ENCODE measurements around the gene RAMACL.

The RAMACL gene

GRCh38 chr6:166588691-166589336 lies 2.3 kb upstream of the RAMACL start:
- POLR2A ChIA-PET: interaction anchor here (1.0 kb wide), 1 partner anchor 39 kb away, joined by 3 read pairs; the partner anchor contains the start of gene RPS6KA2

GRCh38 chr6:166587631-166588413 lies 1.3 kb upstream of the RAMACL start:
- H3K36me3 ChIP-seq (ENCODE audit: control insufficient read depth in 2 of 2, insufficient read depth in 1 of 2, low read length in 2 of 2): no peaks in the 10 kb centered on the region
- TF ChIP-seq KLF10 (tag by site-specific recombination; IDR thresholded peaks at IDR 0.05): no peak
- ChIA-PET CTCF (interaction anchor here (0.7 kb wide), 1 partner anchor 17 kb away, joined by 4 read pairs; no protein-coding TSS in a partner anchor), POLR2A (no interaction called here)
- no peak overlapping the region for H3K4me3 ChIP-seq (ENCODE audit: low read depth, low read length)
- H3K9me3 ChIP-seq (ENCODE audit: control insufficient read depth, insufficient read depth, low read depth, low read length): no peaks in the 10 kb centered on the region
- H3K4me1 ChIP-seq (ENCODE audit: control insufficient read depth, insufficient read depth, low read length): no peaks in the 10 kb centered on the region; the same call in 1 of the 2 replicates
- H3K27ac ChIP-seq (ENCODE audit: extremely low read depth, low read depth, low read length): no peak overlapping the region

More at GRCh38 chr6:166588691-166589336, 2.3 kb upstream of the RAMACL start:
- Histone ChIP-seq H3K36me3 (ENCODE audit: control insufficient read depth in 2 of 2, insufficient read depth in 1 of 2, low read length in 2 of 2) (no peaks in the 10 kb centered on the region), H3K9me3 (ENCODE audit: control insufficient read depth, insufficient read depth, low read depth, low read length) (no peaks in the 10 kb centered on the region), H3K4me1 (ENCODE audit: control insufficient read depth, insufficient read depth, low read length) (no peaks in the 10 kb centered on the region; the same call in 1 of the 2 replicates), H3K27ac (ENCODE audit: extremely low read depth, low read depth, low read length) (no peak overlapping the region), H3K4me3 (ENCODE audit: low read depth, low read length) (no peak overlapping the region)
- CTCF ChIA-PET: interaction anchor here (0.6 kb wide), 1 partner anchor 44 kb away, joined by 3 read pairs; no protein-coding TSS in a partner anchor
- no peak for TF ChIP-seq ZBTB20 (tag by site-specific recombination; IDR thresholded peaks at IDR 0.05)
- TF ChIP-seq ZNF433 (tag by site-specific recombination; IDR thresholded peaks at IDR 0.05; ENCODE audit: low read depth): no peak
- no peak for TF ChIP-seq MYNN (tag by site-specific recombination; IDR thresholded peaks at IDR 0.05; ENCODE audit: borderline replicate concordance)
- TF ChIP-seq ZEB2 (tag by site-specific recombination; IDR thresholded peaks at IDR 0.05): no peak
- TF ChIP-seq ZBTB1 (tag by site-specific recombination; IDR thresholded peaks at IDR 0.05): no peak
- no peak for TF ChIP-seq ZNF19 (tag by site-specific recombination; IDR thresholded peaks at IDR 0.05; ENCODE audit: low read depth)
- peak; percentile 81 for TF ChIP-seq ZFHX2 (tag by site-specific recombination; conservative IDR thresholded peaks at IDR 0.05)
- no peak for TF ChIP-seq ZNF174 (tag by site-specific recombination; IDR thresholded peaks at IDR 0.05)
- TF ChIP-seq EGR2 (tag by site-specific recombination; IDR thresholded peaks at IDR 0.05; ENCODE audit: low read depth): peak; percentile 72

DNA sequence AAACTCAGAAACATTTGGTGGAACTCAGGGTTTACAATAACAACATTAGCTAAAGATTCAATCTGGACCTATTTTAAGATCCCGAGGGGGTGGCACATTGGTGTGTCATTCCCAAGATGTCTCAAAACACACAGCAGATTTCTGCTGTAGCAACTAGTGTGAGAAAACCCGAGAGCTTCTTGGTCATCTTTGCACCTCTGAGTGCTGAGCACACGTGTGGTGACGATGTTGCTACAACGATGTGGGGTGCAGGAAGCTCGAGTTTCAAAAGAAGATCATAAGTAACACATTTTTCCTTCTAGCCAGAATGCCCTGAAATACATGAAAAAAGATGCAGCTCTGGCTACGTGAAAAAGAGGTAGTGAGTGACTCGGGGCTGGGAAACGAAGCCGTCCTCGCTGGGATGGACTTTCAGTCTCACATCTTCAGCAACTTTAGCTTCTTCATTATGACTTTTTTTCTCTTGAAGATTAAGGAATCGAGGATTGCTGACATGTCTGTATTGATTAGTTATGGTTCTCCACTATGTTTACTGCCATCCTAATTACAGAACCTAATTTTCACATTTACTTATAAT lies 1.5 kb downstream of the RAMACL start:
- Histone ChIP-seq H3K27ac (ENCODE audit: extremely low read depth, low read depth, low read length) (no peak overlapping the region), H3K4me1 (ENCODE audit: control insufficient read depth, insufficient read depth, low read length) (no peaks in the 10 kb centered on the region; the same call in 1 of the 2 replicates), H3K4me3 (ENCODE audit: low read depth, low read length) (no peak overlapping the region), H3K9me3 (ENCODE audit: control insufficient read depth, insufficient read depth, low read depth, low read length) (no peaks in the 10 kb centered on the region), H3K36me3 (ENCODE audit: control insufficient read depth in 2 of 2, insufficient read depth in 1 of 2, low read length in 2 of 2) (no peaks in the 10 kb centered on the region)
- POLR2A ChIA-PET: interaction anchor here (0.6 kb wide), 1 partner anchor 21 kb away, joined by 3 read pairs; no protein-coding TSS in a partner anchor
- CTCF ChIA-PET: interaction anchor here (0.5 to 1.3 kb wide), 2 partner anchors 196 to 309 kb away, joined by 3 read pairs; no protein-coding TSS in a partner anchor
- TF ChIP-seq, protein P1, sequence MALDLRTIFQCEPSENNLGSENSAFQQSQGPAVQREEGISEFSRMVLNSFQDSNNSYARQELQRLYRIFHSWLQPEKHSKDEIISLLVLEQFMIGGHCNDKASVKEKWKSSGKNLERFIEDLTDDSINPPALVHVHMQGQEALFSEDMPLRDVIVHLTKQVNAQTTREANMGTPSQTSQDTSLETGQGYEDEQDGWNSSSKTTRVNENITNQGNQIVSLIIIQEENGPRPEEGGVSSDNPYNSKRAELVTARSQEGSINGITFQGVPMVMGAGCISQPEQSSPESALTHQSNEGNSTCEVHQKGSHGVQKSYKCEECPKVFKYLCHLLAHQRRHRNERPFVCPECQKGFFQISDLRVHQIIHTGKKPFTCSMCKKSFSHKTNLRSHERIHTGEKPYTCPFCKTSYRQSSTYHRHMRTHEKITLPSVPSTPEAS (tag by site-specific recombination; IDR thresholded peaks at IDR 0.05): no peak
- TF ChIP-seq, protein P2, sequence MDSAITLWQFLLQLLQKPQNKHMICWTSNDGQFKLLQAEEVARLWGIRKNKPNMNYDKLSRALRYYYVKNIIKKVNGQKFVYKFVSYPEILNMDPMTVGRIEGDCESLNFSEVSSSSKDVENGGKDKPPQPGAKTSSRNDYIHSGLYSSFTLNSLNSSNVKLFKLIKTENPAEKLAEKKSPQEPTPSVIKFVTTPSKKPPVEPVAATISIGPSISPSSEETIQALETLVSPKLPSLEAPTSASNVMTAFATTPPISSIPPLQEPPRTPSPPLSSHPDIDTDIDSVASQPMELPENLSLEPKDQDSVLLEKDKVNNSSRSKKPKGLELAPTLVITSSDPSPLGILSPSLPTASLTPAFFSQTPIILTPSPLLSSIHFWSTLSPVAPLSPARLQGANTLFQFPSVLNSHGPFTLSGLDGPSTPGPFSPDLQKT (IDR thresholded peaks at IDR 0.05; ENCODE audit: borderline replicate concordance, low read depth, low read length): no peak
- TF ChIP-seq SP3 (tag by site-specific recombination; IDR thresholded peaks at IDR 0.05) (no peak), ZBTB1 (tag by site-specific recombination; IDR thresholded peaks at IDR 0.05) (no peak), ZBTB26 (tag by site-specific recombination; optimal IDR thresholded peaks at IDR 0.05) (no peak)
- TF ChIP-seq, protein P3, sequence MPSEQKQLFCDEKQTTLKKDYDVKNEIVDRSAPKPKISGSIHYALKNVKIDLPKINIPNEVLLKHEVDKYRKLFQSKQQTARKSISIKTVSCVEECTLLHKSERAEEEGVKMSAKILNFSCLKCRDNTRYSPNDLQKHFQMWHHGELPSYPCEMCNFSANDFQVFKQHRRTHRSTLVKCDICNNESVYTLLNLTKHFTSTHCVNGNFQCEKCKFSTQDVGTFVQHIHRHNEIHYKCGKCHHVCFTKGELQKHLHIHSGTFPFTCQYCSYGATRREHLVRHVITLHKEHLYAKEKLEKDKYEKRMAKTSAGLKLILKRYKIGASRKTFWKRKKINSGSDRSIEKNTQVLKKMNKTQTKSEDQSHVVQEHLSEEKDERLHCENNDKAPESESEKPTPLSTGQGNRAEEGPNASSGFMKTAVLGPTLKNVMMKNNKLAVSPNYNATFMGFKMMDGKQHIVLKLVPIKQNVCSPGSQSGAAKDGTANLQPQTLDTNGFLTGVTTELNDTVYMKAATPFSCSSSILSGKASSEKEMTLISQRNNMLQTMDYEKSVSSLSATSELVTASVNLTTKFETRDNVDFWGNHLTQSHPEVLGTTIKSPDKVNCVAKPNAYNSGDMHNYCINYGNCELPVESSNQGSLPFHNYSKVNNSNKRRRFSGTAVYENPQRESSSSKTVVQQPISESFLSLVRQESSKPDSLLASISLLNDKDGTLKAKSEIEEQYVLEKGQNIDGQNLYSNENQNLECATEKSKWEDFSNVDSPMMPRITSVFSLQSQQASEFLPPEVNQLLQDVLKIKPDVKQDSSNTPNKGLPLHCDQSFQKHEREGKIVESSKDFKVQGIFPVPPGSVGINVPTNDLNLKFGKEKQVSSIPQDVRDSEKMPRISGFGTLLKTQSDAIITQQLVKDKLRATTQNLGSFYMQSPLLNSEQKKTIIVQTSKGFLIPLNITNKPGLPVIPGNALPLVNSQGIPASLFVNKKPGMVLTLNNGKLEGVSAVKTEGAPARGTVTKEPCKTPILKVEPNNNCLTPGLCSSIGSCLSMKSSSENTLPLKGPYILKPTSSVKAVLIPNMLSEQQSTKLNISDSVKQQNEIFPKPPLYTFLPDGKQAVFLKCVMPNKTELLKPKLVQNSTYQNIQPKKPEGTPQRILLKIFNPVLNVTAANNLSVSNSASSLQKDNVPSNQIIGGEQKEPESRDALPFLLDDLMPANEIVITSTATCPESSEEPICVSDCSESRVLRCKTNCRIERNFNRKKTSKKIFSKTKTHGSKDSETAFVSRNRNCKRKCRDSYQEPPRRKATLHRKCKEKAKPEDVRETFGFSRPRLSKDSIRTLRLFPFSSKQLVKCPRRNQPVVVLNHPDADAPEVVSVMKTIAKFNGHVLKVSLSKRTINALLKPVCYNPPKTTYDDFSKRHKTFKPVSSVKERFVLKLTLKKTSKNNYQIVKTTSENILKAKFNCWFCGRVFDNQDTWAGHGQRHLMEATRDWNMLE (tag by site-specific recombination; conservative IDR thresholded peaks at IDR 0.05; ENCODE audit: low read depth): no peak
